ENCODE results near the gene HIBCH.
"Not testable (repeated sequence)": the region's sequence is repeated elsewhere in the genome, so short reads cannot be mapped to it uniquely, and the experiment has no call there.

Gene HIBCH

GRCh38 chr2:190304404-190304803, 15.2 kb downstream of the HIBCH start:
- no peak for DNase-seq (ENCODE audit: low spot score)

GRCh38 chr2:190303647-190304046, 16.0 kb downstream of the HIBCH start:
- DNase-seq (ENCODE audit: low spot score) = no peak

GRCh38 chr2:190302052-190302451, 17.6 kb downstream of the HIBCH start:
- DNase-seq (ENCODE audit: low spot score) = no peak

DNA sequence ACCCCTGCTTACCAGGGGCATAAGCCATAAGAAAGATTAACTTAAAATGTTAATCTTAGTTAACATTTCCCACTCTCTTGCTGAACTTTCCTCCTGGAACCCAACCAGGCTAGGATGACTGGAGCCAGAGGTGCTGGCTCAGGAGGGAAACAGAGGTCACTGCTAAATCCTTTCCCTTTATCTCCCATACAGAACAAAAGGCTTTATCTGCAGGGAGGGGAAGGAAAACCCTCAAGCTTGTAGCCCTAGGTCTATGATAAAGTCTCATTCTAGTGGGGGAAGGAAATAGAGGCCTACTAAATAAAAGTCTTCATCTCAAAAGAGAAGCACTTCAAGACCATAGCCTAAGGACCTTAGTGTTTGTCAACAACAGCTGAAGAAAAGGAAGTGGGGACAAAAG, 18.6 kb downstream of the HIBCH start:
- DNase-seq (ENCODE audit: low spot score) = no peak

DNA sequence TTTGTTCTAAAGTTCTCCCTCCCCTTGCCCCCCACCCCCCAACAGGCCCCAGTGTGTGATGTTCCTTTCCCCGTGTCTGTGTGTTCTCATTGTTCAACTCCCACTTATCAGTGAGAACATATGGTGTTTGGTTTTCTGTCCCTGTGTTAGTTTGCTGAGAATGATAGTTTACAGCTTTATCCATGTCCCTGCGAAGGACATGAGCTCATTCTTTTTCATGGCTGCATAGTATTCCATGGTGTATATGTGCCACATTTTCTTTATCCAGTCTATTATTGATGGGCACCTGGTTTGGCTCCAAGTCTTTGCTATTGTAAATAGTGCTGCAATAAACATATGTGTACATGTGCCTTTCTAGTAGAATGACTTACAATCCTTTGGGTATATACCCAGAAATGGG, 21.7 kb downstream of the HIBCH start:
- DNase-seq (ENCODE audit: low spot score) = not testable (repeated sequence)

DNA sequence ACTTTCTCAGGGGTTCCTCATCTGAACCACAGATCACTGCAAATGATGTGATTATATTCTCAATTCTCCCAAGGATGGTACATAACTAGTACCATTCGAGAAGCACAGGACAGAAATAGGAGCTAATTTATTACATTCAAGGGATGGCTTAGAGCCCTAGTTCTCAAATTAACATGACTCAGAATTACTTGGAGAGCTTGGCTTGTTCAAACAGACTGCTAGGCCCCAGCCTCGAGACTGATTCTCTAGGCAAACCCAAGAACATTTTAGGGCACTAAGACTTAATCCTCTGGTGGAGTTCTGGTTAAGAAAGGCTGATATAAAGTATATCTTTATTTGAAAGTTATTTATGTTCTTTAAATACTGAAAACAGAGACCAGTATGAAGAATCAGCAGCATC, 35.8 kb downstream of the HIBCH start:
- no peak for DNase-seq (ENCODE audit: low spot score)

- DNase-seq (ENCODE audit: low spot score) = no peak
Measured at GRCh38 chr2:190280565-190281350, 38.9 kb downstream of the HIBCH start.

DNA sequence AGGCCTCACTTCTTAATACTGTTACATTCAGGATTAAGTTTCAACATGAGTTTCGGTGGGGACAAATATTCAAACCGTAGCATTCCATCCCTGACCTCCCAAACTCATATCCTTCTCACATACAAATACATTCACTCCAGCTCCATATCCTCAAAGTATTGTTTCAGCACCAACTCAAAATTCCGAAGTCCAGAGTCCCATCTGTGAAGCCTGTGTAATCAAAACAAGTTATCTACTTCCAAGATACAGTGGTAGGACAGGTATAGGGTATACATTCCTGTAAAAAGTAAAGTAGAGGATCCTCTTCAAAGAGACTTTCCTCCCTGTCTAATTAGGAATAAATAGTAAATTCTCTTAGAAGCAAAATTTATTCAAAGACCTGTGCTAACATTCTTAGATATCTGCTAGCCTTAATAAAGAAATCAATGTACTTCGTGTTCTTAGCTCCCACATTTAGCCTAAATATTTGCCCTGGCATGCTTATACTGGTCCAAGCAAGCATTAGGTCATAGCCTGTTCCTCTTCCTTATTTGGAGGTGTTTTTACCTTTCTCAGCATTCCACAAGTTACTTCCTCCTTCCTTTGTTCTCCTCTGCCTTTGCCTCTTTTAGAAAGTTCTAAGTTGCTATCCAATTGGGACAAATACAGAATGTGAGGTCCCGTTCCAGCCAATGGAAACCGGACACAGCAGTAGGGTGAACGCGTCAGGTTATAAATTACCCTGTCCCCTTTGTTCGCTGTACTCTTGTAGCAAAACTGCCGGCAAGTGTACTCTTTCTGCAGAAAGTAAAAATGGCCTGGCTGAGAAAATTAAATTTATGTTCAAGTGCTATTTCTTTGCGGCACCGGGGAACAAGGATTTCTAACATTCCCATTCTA, 40.1 kb downstream of the HIBCH start:
- DNase-seq (ENCODE audit: low spot score) = not testable (repeated sequence)

- DNase-seq (ENCODE audit: low spot score) = no peak
Measured at GRCh38 chr2:190277234-190278112, 42.2 kb downstream of the HIBCH start.

GRCh38 chr2:190272457-190272842, 47.2 kb downstream of the HIBCH start:
- no peak for DNase-seq (ENCODE audit: low spot score)

DNA sequence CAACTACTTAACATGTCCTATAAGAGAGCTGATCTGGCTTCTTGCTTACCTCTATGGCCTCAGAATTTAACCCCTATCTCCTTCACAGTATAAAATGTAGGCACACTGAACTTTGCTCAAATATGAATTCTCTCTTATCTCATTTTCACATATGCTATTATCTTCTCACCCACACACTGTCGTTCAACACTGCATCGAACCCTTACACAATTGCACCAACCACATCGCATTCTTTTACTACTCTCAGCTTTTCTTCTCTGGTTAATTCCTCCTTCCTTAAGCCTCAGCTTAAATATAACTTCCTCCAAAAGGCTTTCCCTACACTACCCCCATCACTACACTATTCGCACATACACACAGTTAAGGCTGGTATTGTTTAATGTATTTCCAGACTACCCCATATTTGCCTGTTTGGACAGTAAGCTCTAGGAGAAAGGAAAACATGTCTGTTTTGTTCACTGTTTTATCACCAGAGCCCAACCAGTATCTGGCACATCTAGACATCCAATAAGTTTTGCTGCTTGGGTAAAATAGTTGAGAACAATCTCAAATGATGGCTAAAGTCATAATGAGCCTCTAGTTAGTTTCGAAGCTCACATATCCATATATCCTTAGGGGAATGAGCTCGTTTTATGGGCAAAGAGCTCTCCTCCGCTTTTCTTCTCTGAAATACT, 47.7 kb downstream of the HIBCH start:
- no peak for DNase-seq (ENCODE audit: low spot score)

- DNase-seq (ENCODE audit: low spot score) = no peak
Measured at GRCh38 chr2:190270298-190270697, 49.3 kb downstream of the HIBCH start.

DNA sequence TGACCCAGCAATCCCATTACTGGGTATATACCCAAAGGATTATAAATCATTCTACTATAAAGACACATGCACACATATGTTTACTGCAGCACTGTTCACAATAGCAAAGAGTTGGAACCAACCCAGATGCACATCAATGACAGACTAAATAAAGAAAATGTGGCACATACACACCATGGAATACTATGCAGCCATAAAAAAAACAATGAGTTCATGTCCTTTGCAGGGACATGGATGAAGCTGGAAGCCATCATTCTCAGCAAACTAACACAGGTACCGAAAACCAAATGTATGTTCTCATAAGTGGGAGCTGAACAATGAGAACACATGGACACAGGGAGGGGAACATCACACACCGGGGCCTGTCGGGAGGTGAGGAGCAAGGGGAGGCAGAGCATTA, 49.9 kb downstream of the HIBCH start:
- DNase-seq (ENCODE audit: low spot score) = not testable (repeated sequence)

- no peak for DNase-seq (ENCODE audit: low spot score)
Measured at GRCh38 chr2:190267302-190267701, 52.3 kb downstream of the HIBCH start.

DNA sequence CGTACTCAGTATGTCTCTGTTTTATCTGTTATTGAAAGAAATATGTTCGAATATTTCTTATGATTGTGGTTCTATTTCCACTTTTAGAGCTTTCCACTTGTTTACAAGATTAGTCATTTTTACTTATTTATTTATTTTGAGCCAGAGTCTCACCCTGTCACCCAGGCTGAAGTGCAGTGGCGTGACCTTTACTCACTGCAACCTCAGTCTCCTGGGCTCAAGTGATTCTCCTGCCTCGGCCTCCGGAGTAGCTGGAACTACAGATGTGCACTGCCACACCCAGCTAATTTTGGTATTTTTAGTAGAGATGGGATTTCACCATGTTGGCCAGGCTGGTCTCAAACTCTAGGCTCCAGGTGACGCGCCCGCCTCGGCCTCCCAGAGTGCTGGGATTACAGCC, 53.3 kb downstream of the HIBCH start:
- no peak for DNase-seq (ENCODE audit: low spot score)

DNA sequence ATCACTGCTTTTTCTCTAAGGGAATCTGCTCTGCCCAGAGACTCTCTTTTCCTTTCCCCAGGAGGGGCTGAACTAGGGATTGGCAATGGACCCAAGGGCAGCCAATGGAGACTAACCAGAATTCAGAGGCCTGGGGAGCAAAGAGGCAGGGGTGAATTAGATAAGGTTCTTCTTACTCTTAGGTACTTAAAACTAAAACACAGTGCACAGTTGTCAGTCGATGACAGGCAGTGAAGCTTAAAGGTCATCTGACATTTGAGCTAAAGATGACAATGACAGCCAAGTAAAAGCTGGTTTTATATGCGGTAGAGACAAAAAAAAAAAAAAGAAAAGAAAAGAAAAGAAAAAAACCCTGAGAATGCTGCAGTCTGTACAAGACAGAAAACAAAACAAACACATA, 57.8 kb downstream of the HIBCH start:
- DNase-seq (ENCODE audit: low spot score) = no peak

GRCh38 chr2:190256087-190256486, 63.5 kb downstream of the HIBCH start:
- no peak for DNase-seq (ENCODE audit: low spot score)

- no peak for DNase-seq (ENCODE audit: low spot score)
Measured at GRCh38 chr2:190255676-190256075, 64.0 kb downstream of the HIBCH start.

DNA sequence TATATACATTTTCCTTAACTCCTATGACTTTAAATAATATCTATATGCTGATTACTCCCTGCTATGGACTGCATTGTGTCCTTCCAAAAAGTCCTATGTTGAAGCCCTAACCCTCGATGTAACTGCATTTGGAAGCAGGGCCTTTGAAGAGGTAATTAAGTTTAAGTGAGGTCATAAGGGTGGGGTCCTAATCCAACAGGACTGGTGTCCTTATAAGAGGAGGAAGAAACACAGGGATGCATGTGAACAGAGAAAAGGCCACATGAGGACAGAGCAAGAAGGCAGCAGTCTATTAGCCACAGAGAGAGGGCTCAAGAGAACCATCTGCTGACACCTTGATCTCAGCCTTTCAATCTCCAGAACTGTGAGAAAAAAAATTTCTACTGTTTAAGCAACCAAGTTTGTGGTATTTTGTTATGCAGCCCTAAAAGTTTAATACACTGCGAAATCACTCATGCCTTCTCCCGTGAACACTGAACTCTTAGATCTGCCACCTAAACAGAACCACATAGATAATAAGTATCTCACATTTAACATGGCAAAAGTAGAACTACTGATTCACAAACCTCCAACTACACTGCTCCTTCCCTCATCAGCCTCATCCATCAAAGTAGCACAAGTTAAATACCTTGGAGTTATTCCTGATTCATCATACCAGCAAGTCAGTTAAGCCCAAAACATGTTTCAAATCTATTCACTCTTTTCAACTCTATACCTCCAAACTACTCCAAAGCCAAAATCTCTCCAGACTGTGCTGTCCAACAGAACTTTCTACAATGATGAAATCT, 65.4 kb downstream of the HIBCH start:
- no peak for DNase-seq (ENCODE audit: low spot score)

DNA sequence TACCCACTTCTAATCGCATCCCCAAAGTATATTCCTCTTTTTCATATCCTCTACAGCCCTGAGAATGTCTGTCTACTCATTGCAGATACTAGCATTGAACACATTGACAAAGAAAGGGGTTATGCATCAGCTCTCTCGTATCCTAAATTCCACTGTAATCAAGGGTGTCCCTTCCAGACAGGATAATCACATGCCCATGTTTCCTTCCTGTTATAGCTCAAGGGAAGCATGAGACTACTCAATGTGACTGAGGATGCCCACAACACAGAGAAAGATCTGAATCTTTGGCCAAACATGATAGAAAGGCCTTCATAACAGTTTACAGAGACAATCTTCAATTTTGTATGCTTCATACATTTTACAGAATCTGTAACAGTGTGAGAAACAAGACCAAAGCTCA, 69.2 kb downstream of the HIBCH start:
- DNase-seq (ENCODE audit: low spot score) = no peak

GRCh38 chr2:190235551-190236075, 84.0 kb downstream of the HIBCH start:
- DNase-seq (ENCODE audit: low spot score) = no peak
